ENCODE measurements around the gene ADGRL3.

Gene ADGRL3

GRCh38 chr4:61431131-61431530, 231.0 kb downstream of the ADGRL3 start:
- no peak for DNase-seq

GRCh38 chr4:61437923-61438322, 237.8 kb downstream of the ADGRL3 start:
- DNase-seq = no peak

GRCh38 chr4:61440321-61440720, 240.2 kb downstream of the ADGRL3 start:
- DNase-seq = no peak

GRCh38 chr4:61442936-61443335, 242.8 kb downstream of the ADGRL3 start:
- no peak for DNase-seq

- DNase-seq = no peak
Measured at GRCh38 chr4:61443813-61444510, 243.8 kb downstream of the ADGRL3 start.

GRCh38 chr4:61445374-61446063, 245.4 kb downstream of the ADGRL3 start:
- DNase-seq = no peak

- no peak for DNase-seq
Measured at GRCh38 chr4:61446941-61447340, 246.8 kb downstream of the ADGRL3 start.

GRCh38 chr4:61447918-61448317, 247.8 kb downstream of the ADGRL3 start:
- DNase-seq = no peak

GRCh38 chr4:61451935-61452334, 251.8 kb downstream of the ADGRL3 start:
- DNase-seq = no peak

- no peak for DNase-seq
Measured at GRCh38 chr4:61461956-61462355, 261.8 kb downstream of the ADGRL3 start.

GRCh38 chr4:61462451-61463326, 262.6 kb downstream of the ADGRL3 start:
- no peak for DNase-seq

GRCh38 chr4:61468024-61468720, 268.0 kb downstream of the ADGRL3 start:
- DNase-seq = no peak

- no peak for DNase-seq
Measured at GRCh38 chr4:61473306-61473705, 273.2 kb downstream of the ADGRL3 start.

GRCh38 chr4:61478340-61478739, 278.2 kb downstream of the ADGRL3 start:
- DNase-seq = no peak

GRCh38 chr4:61485056-61485455, 284.9 kb downstream of the ADGRL3 start:
- no peak for DNase-seq

GRCh38 chr4:61489927-61490326, 289.8 kb downstream of the ADGRL3 start:
- DNase-seq = no peak

- DNase-seq = no peak
Measured at GRCh38 chr4:61493041-61493440, 292.9 kb downstream of the ADGRL3 start.

GRCh38 chr4:61493470-61493869, 293.3 kb downstream of the ADGRL3 start:
- DNase-seq = no peak

- no peak for DNase-seq
Measured at GRCh38 chr4:61500883-61501282, 300.8 kb downstream of the ADGRL3 start.

GRCh38 chr4:61501812-61502211, 301.7 kb downstream of the ADGRL3 start:
- no peak for DNase-seq

- DNase-seq = no peak
Measured at GRCh38 chr4:61505773-61506685, 305.9 kb downstream of the ADGRL3 start.

- DNase-seq = no peak
Measured at GRCh38 chr4:61507091-61507490, 307.0 kb downstream of the ADGRL3 start.

Data from stimulated activated CD4-positive, alpha-beta T cell treated with anti-CD3 and anti-CD28 coated beads, Interleukin-4, amount 100 ng/mL, for 4 hours (primary cell).